CMK (cell line): ENCODE data around the gene CARD19.
"Not testable (repeated sequence)": the region's sequence is repeated elsewhere in the genome, so short reads cannot be mapped to it uniquely, and the experiment has no call there.

Experiments
- DNase-seq: peaks from one replicate; pipeline ENCODE4 v3.0.0-alpha.2; 2010; ENCODE audit warnings: low read depth

CARD19 gene

DNA sequence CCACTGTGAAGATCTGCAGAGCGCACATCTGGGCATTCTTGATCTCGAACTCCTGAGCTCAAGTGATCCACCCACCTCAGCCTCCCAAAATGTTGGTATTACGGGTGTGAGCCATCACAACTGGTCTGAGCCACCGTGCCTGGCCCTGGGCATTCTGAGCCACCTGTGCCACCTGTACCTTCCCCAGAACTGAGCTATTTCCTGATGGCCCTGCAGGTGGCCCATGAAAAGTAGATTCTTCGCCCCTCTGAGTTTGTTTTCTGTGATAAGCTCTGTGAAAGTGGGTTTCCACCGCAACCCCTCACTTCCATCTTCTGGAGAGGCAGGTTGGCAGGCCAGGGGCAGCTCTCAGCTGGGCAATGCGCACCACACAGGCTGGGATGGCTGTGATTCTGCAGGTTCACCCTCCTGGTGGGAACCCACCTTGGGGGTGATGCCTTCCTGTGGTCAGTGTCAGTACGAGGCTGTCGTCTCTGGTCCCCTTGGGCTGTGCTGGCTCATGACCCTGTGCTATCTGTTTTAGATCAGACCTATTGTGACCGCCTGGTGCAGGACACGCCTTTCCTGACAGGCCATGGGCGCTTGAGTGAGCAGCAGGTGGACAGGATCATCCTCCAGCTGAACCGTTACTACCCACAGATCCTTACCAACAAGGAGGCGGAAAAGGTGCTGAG, 11.3 kb downstream of the CARD19 start:
- no peak for DNase-seq

DNA sequence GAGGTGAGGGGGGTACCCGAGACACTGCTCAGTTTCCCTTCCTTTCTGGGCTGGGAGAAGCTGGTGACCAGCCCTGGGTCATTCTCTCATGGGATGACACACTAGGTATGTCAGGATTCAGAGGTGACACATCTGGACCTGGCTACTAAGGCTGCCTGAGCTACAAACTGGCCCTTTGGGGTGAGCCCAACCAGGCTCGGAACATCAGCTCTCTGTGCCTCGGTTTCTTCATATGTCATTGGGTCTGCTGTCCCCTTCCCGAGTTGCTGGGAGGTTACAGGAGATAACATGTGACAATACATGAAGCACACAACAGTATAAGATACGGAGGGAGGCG, 11.8 kb downstream of the CARD19 start:
- no peak for DNase-seq

DNA sequence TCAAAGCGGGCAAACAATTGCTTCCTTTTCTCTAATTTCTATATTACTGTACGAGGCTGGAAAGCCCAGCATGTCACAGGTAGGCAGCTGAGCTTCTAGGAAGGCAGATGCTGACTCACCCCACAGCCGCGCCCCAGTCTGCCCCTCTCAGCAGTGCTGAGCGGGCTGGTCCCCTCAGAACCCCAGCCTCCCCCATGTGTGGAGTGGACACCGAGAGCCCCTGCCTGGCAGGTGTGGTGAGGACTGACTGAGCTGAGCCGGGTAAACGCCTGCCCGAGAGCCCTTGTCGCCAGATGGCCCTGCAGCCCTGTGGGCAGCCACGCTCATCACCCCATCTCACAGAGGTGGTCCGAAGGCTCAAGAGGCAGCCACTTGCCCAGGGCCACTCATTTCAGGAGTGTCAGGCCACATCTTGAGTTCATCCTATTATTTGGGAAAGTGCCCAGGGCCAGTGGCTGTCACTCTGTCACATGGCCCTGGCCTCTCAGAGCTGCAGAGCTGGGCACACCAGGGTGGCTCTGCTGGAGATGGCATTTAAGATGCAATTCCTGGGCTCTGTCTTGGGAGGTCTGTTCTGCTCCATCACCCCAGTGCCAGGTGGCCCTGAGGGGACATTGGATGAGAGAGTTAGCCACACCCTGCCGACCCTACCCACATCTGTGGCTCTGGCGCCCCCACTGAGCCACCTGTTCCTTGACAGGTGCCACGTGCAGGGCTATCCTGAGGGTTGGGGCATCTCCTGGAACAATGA, 12.4 kb downstream of the CARD19 start:
- no peak for DNase-seq

DNA sequence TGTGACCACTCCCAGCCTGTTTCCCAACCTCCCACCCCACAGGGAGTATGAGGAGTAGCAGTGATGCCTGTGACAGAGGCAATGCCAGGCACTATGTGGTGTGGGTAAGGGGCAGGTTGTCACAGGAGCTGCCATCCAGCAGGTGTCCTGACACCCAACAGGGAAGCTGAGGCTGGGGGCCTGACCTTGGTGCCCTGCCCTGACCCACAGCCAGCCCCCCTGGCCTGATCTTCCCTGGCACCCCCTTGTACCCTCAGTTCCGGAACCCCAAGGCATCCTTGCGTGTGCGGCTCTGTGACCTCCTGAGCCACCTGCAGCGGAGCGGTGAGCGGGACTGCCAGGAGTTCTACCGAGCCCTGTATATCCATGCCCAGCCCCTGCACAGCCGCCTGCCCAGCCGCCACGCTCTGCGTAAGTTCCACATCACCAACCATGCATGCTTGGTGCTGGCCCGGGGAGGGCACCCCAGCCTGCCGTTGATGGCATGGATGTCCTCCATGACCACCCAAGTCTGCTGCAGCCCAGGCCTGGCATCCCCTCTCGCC, 14.4 kb downstream of the CARD19 start:
- DNase-seq = no peak

DNA sequence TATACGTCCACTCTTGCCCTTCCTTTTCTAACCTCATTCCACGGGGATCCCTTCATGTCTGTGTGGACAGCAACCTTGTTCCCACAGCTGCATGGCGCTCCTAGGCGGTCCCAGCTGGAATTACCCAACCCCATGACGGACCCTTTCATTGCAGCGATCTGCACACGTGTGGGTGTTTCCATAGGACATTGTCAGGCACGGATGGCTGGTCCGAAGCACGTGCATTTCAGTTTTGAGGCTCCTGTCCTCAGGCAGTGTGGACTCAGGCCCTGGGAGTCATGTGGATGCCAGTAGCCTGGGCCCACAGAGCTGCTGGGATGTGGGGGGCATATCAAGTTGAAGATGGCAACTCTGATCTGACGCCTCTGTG, 15.0 kb downstream of the CARD19 start:
- no peak for DNase-seq

DNA sequence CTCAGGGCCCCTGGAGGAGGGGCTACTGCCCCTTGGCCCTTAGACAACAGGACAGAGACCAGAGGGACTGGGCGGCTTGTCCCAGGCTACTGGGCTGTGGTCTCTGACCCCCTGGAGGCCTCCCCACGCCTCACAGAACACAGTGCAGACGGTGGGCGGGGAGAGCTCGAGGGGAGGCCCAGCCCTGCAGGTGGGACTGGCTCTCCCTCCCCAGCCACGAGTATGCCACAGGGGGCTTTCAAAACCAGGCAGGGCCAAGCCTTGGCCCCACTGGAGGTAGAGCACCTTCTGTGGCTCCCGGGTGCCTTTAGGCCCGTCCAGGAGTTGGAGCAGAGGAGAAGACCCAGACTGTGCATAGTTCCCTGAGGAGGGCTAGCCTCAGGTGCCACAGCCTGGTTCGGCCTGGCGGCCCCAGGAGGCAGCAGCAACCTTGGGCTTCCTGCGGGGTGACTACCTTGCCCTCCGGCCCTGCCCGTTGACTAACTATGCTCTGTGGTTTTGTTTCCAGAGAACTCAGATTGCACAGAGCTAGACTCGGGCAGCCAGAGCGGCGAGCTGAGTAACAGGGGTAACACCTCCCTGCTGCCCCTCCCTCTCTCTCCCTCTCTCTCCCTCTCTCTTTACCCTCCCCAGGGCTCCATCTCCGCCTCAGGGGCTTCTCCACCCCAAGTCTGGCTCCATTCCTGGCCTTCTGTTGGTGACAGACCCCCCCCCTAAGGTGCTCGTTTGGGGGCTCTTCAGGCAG, 15.5 kb downstream of the CARD19 start:
- DNase-seq = no peak

DNA sequence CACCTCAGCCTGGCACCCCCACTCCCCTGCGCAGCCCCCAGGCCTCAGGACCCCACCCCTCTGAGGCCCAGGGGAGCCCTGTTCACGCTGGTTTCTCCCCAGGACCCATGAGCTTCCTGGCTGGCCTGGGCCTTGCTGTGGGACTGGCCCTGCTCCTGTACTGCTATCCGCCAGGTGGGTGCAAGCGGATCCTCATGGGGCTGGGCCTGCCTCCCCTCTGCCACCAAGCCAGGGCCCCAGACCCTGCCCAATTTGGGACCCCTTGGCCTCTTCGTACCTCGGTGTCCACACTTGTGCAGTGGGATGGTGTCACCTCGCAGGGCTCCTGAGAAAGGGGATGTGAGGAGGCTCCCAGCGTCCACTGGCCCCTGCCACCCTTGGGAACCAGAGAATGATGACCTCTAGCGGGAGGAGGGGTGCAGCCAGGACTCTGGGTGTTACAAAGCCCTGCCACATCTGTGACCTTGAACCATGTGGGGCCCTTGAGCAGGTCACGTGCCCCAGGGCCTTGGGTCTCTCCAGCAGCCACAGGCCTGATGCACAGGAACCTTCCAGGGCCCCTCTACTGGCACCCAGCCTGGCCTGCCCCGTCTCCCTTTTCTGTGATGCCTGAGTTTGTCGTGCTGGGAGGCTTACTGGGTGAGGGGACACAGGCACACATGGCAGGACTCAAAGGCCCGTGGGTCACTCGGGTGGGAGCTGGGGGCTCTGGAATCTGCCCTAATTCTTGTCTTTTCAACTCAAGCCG, 16.3 kb downstream of the CARD19 start:
- DNase-seq = no peak

DNA sequence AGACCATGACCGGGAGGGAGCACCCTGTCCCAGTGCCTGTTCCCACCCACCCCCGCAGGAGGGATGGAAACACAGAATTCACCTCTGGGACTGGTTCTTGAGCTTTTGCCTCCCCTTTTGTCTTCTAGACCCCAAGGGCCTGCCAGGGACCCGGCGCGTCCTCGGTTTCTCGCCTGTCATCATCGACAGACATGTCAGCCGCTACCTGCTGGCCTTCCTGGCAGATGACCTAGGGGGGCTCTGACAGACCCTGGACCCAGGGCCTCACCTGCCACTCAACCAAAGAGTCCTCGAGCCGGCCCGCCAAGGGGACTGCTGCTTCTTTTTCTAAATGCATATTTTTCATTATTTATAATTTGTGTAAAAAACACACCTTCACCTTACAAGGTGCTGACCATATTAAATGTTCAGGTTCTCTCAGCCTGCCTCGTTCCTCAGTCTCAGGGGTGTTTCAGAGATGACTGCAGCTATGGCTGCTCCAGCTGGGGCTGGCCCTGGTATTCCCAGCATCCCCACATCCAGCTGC, 16.9 kb downstream of the CARD19 start:
- DNase-seq = no peak

DNA sequence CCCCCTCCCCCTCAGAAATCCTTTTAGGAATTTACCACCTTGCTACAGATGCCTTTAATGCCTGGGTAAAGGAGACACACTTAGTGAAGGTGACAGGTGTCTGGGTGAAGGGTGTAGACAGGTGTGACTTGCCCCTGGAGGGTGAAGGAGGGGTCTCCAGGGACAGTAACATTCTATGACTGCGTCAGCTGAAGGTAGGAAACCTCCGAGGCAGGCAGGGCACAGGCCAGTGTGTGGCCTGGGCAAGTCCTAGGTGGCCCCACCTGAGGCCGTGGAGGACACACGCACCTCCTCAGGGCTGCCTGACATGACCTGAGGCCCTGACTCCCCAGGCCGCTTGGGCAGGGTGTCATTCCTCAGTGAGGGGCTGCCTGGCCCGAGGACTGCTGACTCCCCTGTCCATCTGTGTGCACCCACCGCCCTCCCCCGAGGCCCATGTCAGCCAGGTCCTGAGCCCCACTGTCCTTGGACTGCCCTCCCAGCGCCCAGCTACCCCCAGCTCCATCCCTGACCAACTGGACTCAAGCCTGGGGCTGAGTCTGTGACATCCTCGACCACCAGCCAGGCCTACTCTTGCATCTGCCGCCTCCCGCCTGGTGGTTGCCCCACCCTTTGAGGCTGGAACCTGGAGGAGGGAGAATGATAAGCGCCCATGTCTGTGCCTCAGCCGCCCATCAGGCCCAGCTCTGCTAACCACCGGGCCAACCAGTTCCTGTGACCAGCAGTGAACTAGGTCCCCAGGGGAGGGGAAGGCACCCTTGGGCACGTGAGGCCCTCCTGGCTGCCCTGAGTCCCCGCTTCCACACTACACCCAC, 18.4 kb downstream of the CARD19 start:
- DNase-seq = no peak

DNA sequence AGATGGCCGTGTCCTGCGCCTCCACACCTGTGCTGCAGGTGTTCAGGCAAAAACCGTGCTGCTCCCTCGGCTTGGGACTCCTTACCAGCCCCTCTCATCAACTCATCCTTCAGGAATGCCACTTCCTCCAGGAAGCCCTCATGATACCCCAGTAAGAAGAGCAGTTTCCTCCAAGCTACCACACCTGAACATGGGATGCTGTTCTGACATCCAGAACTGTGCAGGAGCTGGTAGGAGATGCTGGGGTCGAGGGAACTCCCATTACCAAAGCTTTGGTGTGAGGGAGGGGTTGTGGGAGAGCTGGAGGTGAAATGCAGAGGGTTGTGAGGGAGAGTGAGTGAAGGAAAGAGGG, 18.9 kb downstream of the CARD19 start:
- DNase-seq = no peak

DNA sequence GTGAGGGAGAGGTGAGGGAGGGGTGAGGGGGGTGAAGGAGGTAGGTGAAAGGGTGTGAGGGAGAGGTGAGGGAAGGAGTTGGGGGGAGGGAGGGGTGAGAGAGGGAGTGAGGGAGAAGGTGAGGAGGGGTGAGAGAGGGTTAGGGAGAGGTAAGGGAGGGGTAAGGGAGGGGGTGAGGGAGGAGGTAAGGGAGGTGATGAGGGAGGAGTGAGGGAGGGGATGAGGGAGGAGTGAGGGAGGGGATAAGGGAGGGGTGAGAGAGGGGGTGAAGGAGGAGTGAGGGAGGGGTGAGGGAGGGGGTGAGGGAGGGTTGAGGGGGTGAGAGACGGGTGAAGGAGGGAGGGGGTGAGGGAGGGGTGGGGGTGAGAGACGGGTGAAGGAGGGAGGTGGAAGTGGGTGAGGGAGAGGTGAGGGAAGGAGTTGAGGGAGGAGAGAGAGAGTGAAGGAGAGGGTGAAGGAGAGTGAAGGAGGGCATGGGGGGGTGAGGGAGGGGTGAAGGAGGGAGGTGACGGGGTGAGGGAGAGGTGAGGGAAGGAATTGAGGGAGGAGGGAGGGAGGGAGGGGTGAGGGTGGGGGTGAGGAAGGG, 19.6 kb downstream of the CARD19 start:
- no peak for DNase-seq

DNA sequence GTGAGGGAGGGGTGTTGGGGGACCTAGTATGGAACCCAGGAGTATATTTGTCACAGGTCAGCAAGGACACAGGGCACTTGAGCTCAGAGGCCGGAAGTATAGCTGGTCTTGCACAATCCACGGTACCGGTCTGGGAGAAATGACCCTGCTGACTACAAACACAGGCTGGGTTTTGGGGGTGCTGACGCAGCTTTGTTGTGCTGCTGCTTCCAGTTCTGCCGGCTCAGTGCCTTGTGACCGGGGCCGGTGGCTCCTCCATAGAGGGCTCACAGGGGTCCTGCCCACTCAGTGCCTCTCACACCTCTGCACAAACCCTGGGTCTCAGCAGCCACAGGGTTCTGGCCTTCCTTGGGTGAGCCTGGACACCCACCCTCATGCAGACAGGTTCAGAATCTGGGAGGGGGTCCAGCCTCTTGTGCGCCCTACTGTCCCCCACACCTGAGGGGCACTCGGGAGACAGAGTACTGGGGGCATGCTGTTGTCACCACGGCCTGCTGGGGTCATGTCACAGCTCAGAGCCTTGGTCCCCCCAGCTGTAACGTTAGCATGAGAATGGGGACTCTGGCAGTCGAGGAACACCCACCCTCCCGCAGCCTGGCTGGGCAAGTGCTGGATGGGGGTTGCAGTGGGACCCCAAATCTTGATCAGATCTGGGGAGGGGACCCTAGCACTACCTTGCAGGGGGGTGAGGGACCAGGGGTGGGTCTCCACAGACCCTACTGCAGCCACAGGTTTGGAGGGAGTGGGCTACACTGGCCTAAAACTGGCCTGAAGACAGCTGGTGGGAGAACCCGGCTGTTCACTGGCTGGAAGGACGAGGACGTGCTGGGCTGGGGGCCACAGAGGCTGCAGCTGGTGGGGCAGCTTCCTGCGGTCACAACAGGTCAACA, 20.3 kb downstream of the CARD19 start:
- DNase-seq = no peak

DNA sequence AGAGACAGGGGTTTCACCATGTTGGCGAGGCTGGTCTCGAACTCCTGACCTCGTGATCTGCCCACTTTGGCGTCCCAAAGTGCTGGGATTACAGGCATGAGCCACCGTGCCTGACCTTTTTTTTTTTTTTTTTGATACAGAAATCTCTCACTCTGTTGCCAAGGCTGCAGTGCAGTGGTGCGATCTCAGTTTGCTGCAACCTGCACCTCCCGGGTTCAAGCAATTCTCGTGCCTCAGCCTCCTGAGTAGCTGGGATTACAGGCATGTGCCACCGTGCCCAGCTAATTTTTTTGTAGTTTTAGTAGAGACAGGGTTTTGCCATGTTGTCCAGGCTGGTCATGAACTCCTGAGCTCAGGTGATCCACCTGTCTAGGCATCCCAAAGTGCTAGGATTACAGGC, 21.5 kb downstream of the CARD19 start:
- DNase-seq = not testable (repeated sequence)

DNA sequence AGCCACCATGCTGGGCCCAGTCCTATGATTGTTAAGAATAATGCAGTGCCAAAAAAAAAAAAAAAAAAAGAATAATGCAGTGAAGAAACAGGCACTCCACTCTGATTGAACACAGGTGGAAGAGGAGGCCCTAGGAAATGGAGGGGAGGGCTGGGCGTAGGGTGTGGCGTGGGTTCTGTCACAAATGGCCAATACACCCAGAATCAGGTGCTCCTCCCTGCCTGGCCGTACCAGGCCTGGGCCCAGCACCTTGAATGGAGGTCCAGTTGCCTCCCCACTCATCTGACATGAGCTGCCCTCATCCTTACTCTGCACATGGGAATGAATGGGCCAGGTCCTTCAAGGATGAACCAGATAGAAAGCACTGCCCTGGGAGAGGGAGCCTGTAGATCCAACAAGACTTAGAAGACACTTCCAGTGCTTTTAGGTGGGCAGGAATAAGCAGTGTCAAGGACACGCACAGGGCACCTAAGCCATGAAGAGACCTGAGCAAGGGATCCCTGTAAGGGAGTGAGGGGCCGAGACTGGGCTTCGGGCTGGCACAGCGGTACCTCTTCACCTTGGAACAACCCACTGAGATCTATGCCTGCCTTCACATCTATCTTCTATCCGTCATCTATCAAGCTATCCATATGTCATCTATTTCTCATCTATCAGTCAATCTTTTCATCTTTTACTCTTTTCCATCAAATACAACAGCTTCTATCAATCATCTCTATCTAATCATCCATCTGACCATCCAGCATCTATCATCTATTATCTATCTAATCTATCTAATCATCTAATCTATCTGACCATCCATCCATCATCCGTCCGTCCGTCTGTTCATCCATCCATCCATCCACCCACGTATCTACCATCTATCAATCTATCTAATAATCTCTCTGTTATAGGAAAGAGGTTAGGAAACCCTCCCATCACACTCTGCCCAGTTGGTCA, 22.2 kb downstream of the CARD19 start:
- no peak for DNase-seq

DNA sequence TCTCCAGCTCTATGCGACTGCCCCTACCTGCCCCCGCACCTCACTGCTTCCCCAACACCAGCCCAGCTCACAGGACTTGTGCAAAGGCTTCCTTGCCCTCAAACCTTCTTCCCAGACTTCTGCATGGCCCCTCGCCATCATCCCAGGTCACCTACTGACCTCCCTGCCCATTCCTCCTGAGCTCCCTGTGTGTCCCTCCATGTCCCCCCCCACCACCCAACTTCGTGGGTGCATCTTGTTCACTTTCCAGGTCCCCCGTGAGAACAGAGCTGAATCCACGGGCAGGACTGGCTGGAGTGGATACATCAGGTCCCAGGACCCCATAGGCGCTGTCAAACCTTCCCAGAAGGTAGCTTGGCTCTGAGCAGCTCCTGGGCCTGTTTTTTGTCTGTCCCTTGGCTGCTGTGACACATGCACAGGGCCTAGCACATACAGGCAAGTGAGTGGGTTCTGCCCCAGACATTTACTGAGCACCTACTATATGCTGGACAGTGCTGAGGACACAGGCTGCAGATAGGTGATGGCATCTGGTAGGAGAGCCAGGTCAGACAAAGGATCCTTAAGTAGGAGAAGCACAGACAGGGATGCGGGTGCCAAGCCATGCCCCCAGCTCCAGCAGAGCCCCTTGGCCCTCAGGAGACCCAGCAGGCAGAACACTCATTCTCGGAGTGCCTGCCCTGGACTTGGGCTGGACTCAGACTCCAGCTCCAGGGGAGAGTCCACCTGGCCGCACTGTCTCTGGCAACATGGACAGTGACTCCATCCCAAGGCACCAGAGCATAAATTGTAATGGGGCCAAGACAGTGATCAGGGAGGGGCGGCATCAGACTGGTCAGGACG, 23.1 kb downstream of the CARD19 start:
- DNase-seq = no peak

DNA sequence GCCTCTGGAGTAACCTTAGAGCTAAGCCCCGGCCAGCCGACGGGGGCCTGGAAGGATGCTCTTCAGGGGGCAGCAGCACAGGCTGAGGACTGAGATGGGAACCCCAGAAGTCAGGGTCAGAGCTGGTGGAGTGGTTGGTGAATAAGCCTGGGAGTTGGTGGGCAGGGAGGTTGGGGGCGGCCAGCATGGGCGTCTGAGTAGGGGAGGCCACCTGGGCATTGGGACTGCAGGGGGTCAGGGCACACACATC, 23.6 kb downstream of the CARD19 start:
- DNase-seq = no peak

DNA sequence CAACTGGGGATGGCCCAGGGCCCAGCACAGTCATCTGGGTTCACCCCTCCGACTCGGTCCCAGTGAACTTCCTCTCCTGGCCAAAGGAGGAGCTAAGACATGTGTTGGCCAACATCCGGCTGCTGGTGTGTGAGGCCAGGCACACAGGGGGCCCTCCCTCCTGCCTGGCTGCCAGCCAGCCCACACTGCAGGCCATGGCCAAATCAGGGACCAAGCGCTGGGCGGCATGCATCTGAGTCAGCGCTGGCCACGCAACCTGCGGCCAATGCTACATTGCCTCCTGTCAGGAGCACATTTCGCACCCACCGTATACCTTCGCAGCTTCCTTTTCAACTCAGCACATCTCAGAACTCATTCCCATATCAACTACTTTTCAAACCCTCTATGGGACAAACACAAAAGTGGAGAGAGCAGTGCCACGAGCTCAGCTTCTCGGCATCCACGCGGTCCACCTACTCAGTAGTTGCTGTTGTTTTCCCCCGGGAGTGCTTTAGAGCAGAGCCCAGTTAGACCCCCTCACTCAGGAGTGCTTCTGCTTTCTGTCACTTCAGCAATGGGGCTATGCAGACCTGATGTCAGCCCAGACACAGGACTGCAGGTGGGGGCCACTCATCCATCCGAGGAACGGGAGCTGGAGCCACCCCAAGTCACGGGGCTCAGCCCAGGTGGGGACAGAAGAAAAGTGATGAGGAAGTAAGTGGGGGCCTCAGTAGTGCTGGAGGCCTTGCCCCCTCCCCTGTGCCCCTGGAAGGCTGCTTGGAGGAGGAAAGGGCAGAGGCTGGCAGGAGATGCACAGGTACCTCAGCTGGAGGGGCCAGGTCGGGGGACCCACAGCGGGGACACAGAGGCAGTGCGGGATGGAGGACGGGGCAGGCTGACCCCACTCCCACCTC, 24.2 kb downstream of the CARD19 start:
- no peak for DNase-seq
